Upper lobe of right lung (tissue), 1 donor: ENCODE measurements around the gene MYL7. TPM values are rescaled to one million over a fixed set of nuclear protein-coding genes. Genes with fewer than 3 reads are reported as not detected.

Source experiments
- ATAC-seq: fragments of 200-7000 bp; cut with Tn5 transposase; one replicate; pipeline ENCODE4 v1.9.1; 2020; ENCODE audit warnings: mild to moderate bottlenecking, moderate library complexity
- DNase-seq: peaks from one replicate; pipeline ENCODE4 v3.0.0-alpha.2; 2020
- H3K27ac ChIP-seq: fragments of 200-600 bp; one replicate; pipeline ENCODE4 v1.8.0; 2022
- H3K27me3 ChIP-seq: fragments of 200-600 bp; one replicate; pipeline ENCODE4 v1.8.0; 2022; ENCODE audit warnings: mild to moderate bottlenecking
- H3K36me3 ChIP-seq: fragments of 200-600 bp; one replicate; pipeline ENCODE4 v1.8.0; 2022
- H3K4me1 ChIP-seq: fragments of 200-600 bp; one replicate; pipeline ENCODE4 v1.8.0; 2022
- H3K4me3 ChIP-seq: fragments of 200-600 bp; one replicate; pipeline ENCODE4 v1.8.0; 2022; ENCODE audit warnings: mild to moderate bottlenecking
- H3K9me3 ChIP-seq: fragments of 200-600 bp; one replicate; pipeline ENCODE4 v1.8.0; 2022
- intact Hi-C: fragments of 100-400 bp; cut with DNase I; formaldehyde crosslinking; loops from one replicate; pipeline ENCODE4 v1.11.0; 2022
- total RNA-seq: library from RNA; stranded (reverse); fragmentation: NEBNext Ultra II Directional; extraction: Animal tissue kit (Norgen Biotek cat#: 25700); gene quantifications from one replicate; pipeline ENCODE4 v1.2.1, GENCODE V29; 2021
- TF ChIP-seq, protein P1 (sequence below): fragments of 200-600 bp; IDR thresholded peaks from one replicate; pipeline ENCODE4 v1.8.0; 2022; ENCODE audit warnings: antibody characterized with exemption
- donor health status: DM: no; HTN: yes; CAD: no; lungs with severe emphysema.

MYL7 gene
- total RNA-seq, 1 donor from 2014 or later = 3.1 TPM

DNA sequence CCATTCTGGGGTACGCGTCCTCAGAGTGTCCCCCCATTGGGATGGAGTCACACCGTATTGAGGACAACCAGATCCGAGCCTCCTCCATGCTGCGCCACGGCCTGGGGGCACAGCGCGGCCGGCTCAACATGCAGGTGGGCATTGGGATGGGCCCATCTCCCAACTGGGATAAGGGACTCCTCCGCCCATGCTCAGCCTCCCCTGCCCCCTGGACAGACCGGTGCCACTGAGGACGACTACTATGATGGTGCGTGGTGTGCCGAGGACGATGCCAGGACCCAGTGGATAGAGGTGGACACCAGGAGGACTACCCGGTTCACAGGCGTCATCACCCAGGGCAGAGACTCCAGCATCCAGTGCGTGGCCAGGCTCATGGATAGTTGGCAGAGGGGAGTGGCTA lies 31.1 kb downstream of the MYL7 start:
- intact Hi-C loops = no loop called here
- Histone ChIP-seq H3K27ac (no peak overlapping the region), H3K36me3 (peaks cover 47% of the 10 kb centered on the region), H3K27me3 (no peaks in the 10 kb centered on the region), H3K4me1 (no peaks in the 10 kb centered on the region), H3K4me3 (no peak overlapping the region), H3K9me3 (no peaks in the 10 kb centered on the region)
- ATAC-seq (no peak), DNase-seq (no peak)
- TF ChIP-seq, protein P1, sequence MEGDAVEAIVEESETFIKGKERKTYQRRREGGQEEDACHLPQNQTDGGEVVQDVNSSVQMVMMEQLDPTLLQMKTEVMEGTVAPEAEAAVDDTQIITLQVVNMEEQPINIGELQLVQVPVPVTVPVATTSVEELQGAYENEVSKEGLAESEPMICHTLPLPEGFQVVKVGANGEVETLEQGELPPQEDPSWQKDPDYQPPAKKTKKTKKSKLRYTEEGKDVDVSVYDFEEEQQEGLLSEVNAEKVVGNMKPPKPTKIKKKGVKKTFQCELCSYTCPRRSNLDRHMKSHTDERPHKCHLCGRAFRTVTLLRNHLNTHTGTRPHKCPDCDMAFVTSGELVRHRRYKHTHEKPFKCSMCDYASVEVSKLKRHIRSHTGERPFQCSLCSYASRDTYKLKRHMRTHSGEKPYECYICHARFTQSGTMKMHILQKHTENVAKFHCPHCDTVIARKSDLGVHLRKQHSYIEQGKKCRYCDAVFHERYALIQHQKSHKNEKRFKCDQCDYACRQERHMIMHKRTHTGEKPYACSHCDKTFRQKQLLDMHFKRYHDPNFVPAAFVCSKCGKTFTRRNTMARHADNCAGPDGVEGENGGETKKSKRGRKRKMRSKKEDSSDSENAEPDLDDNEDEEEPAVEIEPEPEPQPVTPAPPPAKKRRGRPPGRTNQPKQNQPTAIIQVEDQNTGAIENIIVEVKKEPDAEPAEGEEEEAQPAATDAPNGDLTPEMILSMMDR = no peak

GRCh38 chr7:44108768-44109750 lies 32.1 kb downstream of the MYL7 start:
- TF ChIP-seq, protein P1 = no peak
- Histone ChIP-seq H3K9me3 (no peaks in the 10 kb centered on the region), H3K27ac (no peak overlapping the region), H3K4me3 (no peak overlapping the region), H3K4me1 (no peaks in the 10 kb centered on the region), H3K36me3 (peaks cover 38% of the 10 kb centered on the region), H3K27me3 (no peaks in the 10 kb centered on the region)
- no peak for DNase-seq
- intact Hi-C loops = no loop called here
- ATAC-seq = no peak

- no peak for ATAC-seq
- no peak overlapping the region for H3K4me3 ChIP-seq
- H3K27ac ChIP-seq = no peak overlapping the region
- no peaks in the 10 kb centered on the region for H3K9me3 ChIP-seq
- no peak for DNase-seq
- H3K27me3 ChIP-seq = no peaks in the 10 kb centered on the region
- peaks cover 38% of the 10 kb centered on the region for H3K36me3 ChIP-seq
- TF ChIP-seq, protein P1 = no peak
- no peaks in the 10 kb centered on the region for H3K4me1 ChIP-seq
- intact Hi-C loops = no loop called here
Observed at GRCh38 chr7:44107961-44108767, 33.0 kb downstream of the MYL7 start.

- Histone ChIP-seq H3K9me3 (no peaks in the 10 kb centered on the region), H3K27me3 (no peaks in the 10 kb centered on the region), H3K4me1 (peaks cover 3% of the 10 kb centered on the region), H3K27ac (no peak overlapping the region), H3K4me3 (peak overlapping the region; percentile 53), H3K36me3 (peaks cover 32% of the 10 kb centered on the region)
- TF ChIP-seq, protein P1 = no peak
- ATAC-seq (no peak), DNase-seq (no peak)
- intact Hi-C loops = no loop called here
Observed at GRCh38 chr7:44107116-44107960, 33.8 kb downstream of the MYL7 start.

GRCh38 chr7:44106311-44107065 lies 34.6 kb downstream of the MYL7 start:
- H3K9me3 ChIP-seq = no peaks in the 10 kb centered on the region
- H3K4me1 ChIP-seq = peaks cover 3% of the 10 kb centered on the region
- no peak for DNase-seq
- intact Hi-C loops = no loop called here
- ATAC-seq = no peak
- TF ChIP-seq, protein P1 = no peak
- H3K4me3 ChIP-seq = peak overlapping the region; percentile 53
- H3K36me3 ChIP-seq = peaks cover 23% of the 10 kb centered on the region
- peak overlapping the region; percentile 78 for H3K27ac ChIP-seq
- H3K27me3 ChIP-seq = no peaks in the 10 kb centered on the region
